ENCODE measurements around the gene OR2W1.

Gene OR2W1

GRCh38 chr6:29005183-29005885, 39.6 kb downstream of the OR2W1 start, which contains the start of gene ZNF311:
TSS of gene ZNF311 (minus strand) at chr6:29005315. CDS start at chr6:29003954, 1,361 bp downstream.
- in situ Hi-C loops (cut with HindIII; ENCODE audit: low sequenced_read_pairs) = loop anchor here (10.0 to 25.0 kb wide), 2 partner anchors 111 to 168 kb away; no protein-coding TSS in a partner anchor

- in situ Hi-C loops (cut with HindIII; ENCODE audit: low sequenced_read_pairs) = no loop called here
Measured at GRCh38 chr6:28996844-28997510, 48.0 kb downstream of the OR2W1 start.

- in situ Hi-C loops (cut with HindIII; ENCODE audit: low sequenced_read_pairs) = no loop called here
Measured at GRCh38 chr6:28995093-28995650, 49.8 kb downstream of the OR2W1 start.

Measured in DLD1 (cell line).